ENCODE data around the gene ITCH.

- no peak for TF ChIP-seq TAF1 (IDR thresholded peaks at IDR 0.05; ENCODE audit: borderline replicate concordance, low read depth, low read length)
- TF ChIP-seq POLR2A (IDR thresholded peaks at IDR 0.05; ENCODE audit: low read depth, low read length) = no peak
- TF ChIP-seq POLR2AphosphoS5 (IDR thresholded peaks at IDR 0.05; ENCODE audit: low read depth, low read length) = no peak
These were observed 197.1 kb downstream of the ITCH start for GRCh38 chr20:34560141-34560523.
